Measurements from ENCODE around the gene STMN3. TPM values are rescaled to one million over a fixed set of nuclear protein-coding genes. Genes with fewer than 3 reads are reported as not detected.
"Not testable (repeated sequence)": the region's sequence is repeated elsewhere in the genome, so short reads cannot be mapped to it uniquely, and the experiment has no call there.

STMN3 gene
- total RNA-seq, 4 donors from 2014 or later: 53.7 to 84.0 (median 66.1) TPM

- no peak for TF ChIP-seq POLR2A (IDR thresholded peaks at IDR 0.05)
- H3K27me3 ChIP-seq: no peaks in the 10 kb centered on the region
- H3K4me3 ChIP-seq (replicated peaks in 1 of 3): peak overlapping the region in 2 of 3 donors; percentile 8 to 41
- 49 to 90% methylated on average over 6 to 10 of the region's 29 CpGs for WGBS, 2 donors
- intact Hi-C loops (cut with DNase I): loop anchor here (10.0 kb wide), 1 partner anchor 68 kb away; the partner anchor contains the start of gene HELZ2
- no peaks in the 10 kb centered on the region for H3K9me3 ChIP-seq
- peak in 1 of 2 donors; percentile 42 for DNase-seq
- H3K36me3 ChIP-seq: no peaks in the 10 kb centered on the region
- H3K27ac ChIP-seq: peak overlapping the region; percentile 8 to 75 (median 74)
- H3K4me1 ChIP-seq: peaks cover 10 to 18% of the 10 kb centered on the region in 2 donors
Measured at GRCh38 chr20:63642527-63643247, 10.5 kb downstream of the STMN3 start.

- H3K9me3 ChIP-seq: no peaks in the 10 kb centered on the region
- peak overlapping the region; percentile 82 to 93 (median 83) for H3K27ac ChIP-seq
- DNase-seq: peak; percentile 94 to 96
- peak overlapping the region in 2 of 3 donors; percentile 8 to 41 for H3K4me3 ChIP-seq (replicated peaks in 1 of 3)
- peak in 4 of 6 experiments; percentile 41 to 83 (median 66) for TF ChIP-seq CTCF (IDR thresholded peaks at IDR 0.05)
- TF ChIP-seq POLR2A (IDR thresholded peaks at IDR 0.05): peak in 1 of 2 donors; percentile 71
- no peaks in the 10 kb centered on the region for H3K36me3 ChIP-seq
- intact Hi-C loops (cut with DNase I): loop anchor here (10.0 kb wide), 1 partner anchor 67 kb away; the partner anchor contains the start of gene HELZ2
- H3K4me1 ChIP-seq: peaks cover 10 to 23% of the 10 kb centered on the region in 2 donors
- no peaks in the 10 kb centered on the region for H3K27me3 ChIP-seq
- no CpG with 5 or more reads among the region's 86 CpGs for WGBS, 2 donors
Measured at GRCh38 chr20:63641792-63642523, 11.3 kb downstream of the STMN3 start.

- TF ChIP-seq CTCF (IDR thresholded peaks at IDR 0.05) (no peak), POLR2A (IDR thresholded peaks at IDR 0.05) (peak in 1 of 2 donors; percentile 17)
- Histone ChIP-seq H3K4me1 (peaks cover 11 to 30% of the 10 kb centered on the region in 2 donors), H3K36me3 (no peaks in the 10 kb centered on the region), H3K27me3 (no peaks in the 10 kb centered on the region), H3K9me3 (no peaks in the 10 kb centered on the region), H3K27ac (peak overlapping the region; percentile 82 to 93 (median 83)), H3K4me3 (replicated peaks in 1 of 3) (peak overlapping the region in 1 of 3 donors; percentile 1)
- WGBS, 2 donors: 33 to 45% methylated on average over 8 to 23 of the region's 47 CpGs
- intact Hi-C loops (cut with DNase I): loop anchor here (10.0 kb wide), 1 partner anchor 66 kb away; the partner anchor contains the start of gene HELZ2
- DNase-seq: peak in 1 of 2 donors; percentile 45
Measured at GRCh38 chr20:63641146-63641791, 12.0 kb downstream of the STMN3 start.

- not testable (repeated sequence) for H3K4me3 ChIP-seq (replicated peaks in 1 of 3); DNase-seq; H3K27me3 ChIP-seq; H3K9me3 ChIP-seq; H3K36me3 ChIP-seq
- H3K27ac ChIP-seq: peak overlapping the region in 1 of 3 donors; percentile 60
- intact Hi-C loops (cut with DNase I): loop anchor here (10.0 kb wide), 1 partner anchor 66 kb away; the partner anchor contains the start of gene HELZ2
- 60% methylated on average over 1 of the region's 17 CpGs; no CpG with 5 or more reads in 1 of the 2 donors for WGBS, 2 donors
- H3K4me1 ChIP-seq: peaks cover 17 to 36% of the 10 kb centered on the region in 2 donors
Measured at GRCh38 chr20:63640686-63641085, 12.5 kb downstream of the STMN3 start.

- intact Hi-C loops (cut with DNase I): loop anchor here (10.0 kb wide), 1 partner anchor 65 kb away; the partner anchor contains the start of gene HELZ2
- no peak for DNase-seq
- Histone ChIP-seq H3K4me3 (replicated peaks in 1 of 3) (no peak overlapping the region), H3K27me3 (no peaks in the 10 kb centered on the region), H3K9me3 (no peaks in the 10 kb centered on the region), H3K36me3 (no peaks in the 10 kb centered on the region), H3K27ac (peak overlapping the region; percentile 38 to 60 (median 40)), H3K4me1 (peaks cover 21 to 40% of the 10 kb centered on the region in 2 donors)
- 50 to 73% methylated on average over 2 to 3 of the region's 8 CpGs for WGBS, 2 donors
- TF ChIP-seq CTCF (IDR thresholded peaks at IDR 0.05): no peak
- no peak for TF ChIP-seq POLR2A (IDR thresholded peaks at IDR 0.05)
Measured at GRCh38 chr20:63640086-63640485, 13.1 kb downstream of the STMN3 start.

Data from thyroid gland (tissue), 4 donors.